HCT116 (cell line): Measurements from ENCODE around the gene DOCK1. TPM values are rescaled to one million over a fixed set of nuclear protein-coding genes. Genes with fewer than 3 reads are reported as not detected.

Source experiments
- ATAC-seq: fragments of 200-7000 bp; cut with Tn5 transposase; 2 replicates; pipeline ENCODE4 v1.9.1; 2020; ENCODE audit warnings: mild to moderate bottlenecking, moderate library complexity
- BruUV-seq: library from RNA; stranded (reverse); fragments of 400-500 nt; replicated peaks from 2 replicates; lab custom pipeline; 2021; lab: Mats Ljungman, UMichigan
- CTCF ChIA-PET: fragments of 300-600 bp; sonication (Branson Sonifier 250); formaldehyde crosslinking; loops from one replicate; lab custom pipeline; 2021; ENCODE audit warnings: antibody characterized with exemption; lab: Charles Lee
- POLR2A ChIA-PET: fragments of 300-600, 350-600 bp; sonication (Branson Sonifier 250); formaldehyde crosslinking; loops from one replicate; lab custom pipeline; 2021; ENCODE audit warnings: antibody characterized with exemption; lab: Charles Lee
- RAD21 ChIA-PET, 2 experiments: fragments of 300-600 bp; sonication (Branson Sonifier 250); formaldehyde crosslinking; loops; one replicate each; lab custom pipeline; 2023; ENCODE audit warnings: low total read pairs in 2 of 2; ENCODE audit not compliant: uncharacterized antibody in 2 of 2, unreplicated experiment in 2 of 2, low non-redundant PET in 1 of 2; lab: Charles Lee
- DNase-seq: peaks from one replicate; pipeline ENCODE4 v3.0.0-alpha.2; 2010; ENCODE audit warnings: low read depth, low spot score
- H2AFZ ChIP-seq: fragments of 200-600 bp; shearing (Covaris generic), sonication (generic); 2 replicates; pipeline ENCODE4 v1.6.1; 2017; ENCODE audit warnings: low read depth, mixed run types, mixed read lengths, antibody characterized with exemption, low read length; ENCODE audit not compliant: poor library complexity, severe bottlenecking
- H3K27ac ChIP-seq: 2 replicates; pipeline ENCODE4 v1.5.1; 2012; ENCODE audit warnings: low read depth, low read length
- H3K27me3 ChIP-seq: fragments of 200-600 bp; sonication (generic); 2 replicates; pipeline ENCODE4 v1.6.1; 2016; ENCODE audit warnings: mixed run types, low read length, mixed read lengths; ENCODE audit not compliant: insufficient read depth
- H3K36me3 ChIP-seq, 2 experiments: fragments of 200-500 bp in 1 of 2; fragments of 200-600 bp in 1 of 2; sonication (Bioruptor generic) in 1 of 2; sonication (generic) in 1 of 2; 2 replicates each; pipeline versions ENCODE4 v1.5.1 to v1.6.1; 2014 to 2016; ENCODE audit warnings: low read length in 2 of 2, inconsistent platforms in 1 of 2, mixed read lengths in 1 of 2, mixed run types in 1 of 2; ENCODE audit not compliant: insufficient read depth in 2 of 2, control insufficient read depth in 1 of 2
- H3K4me1 ChIP-seq, 2 experiments: fragments of 200-600 bp in 1 of 2; sonication (generic) in 1 of 2; 2 replicates each; pipeline versions ENCODE4 v1.5.1 to v1.6.1; 2012 to 2017; ENCODE audit warnings: low read length in 2 of 2, inconsistent platforms in 1 of 2, mild to moderate bottlenecking in 1 of 2, mixed read lengths in 1 of 2, mixed run types in 1 of 2, moderate library complexity in 1 of 2; ENCODE audit not compliant: insufficient read depth in 2 of 2, control insufficient read depth in 1 of 2
- H3K4me2 ChIP-seq: fragments of 200-600 bp; sonication (generic); 2 replicates; pipeline ENCODE4 v1.6.1; 2017; ENCODE audit warnings: mixed run types, low read length, mixed read lengths
- H3K4me3 ChIP-seq, 2 experiments: fragments of 200-600 bp in 1 of 2; sonication (generic) in 1 of 2; replicated peaks in 1 of 2; 2 replicates each; pipeline ENCODE4 v1.5.1; 2011 to 2016; ENCODE audit warnings: low read length in 2 of 2, control low read depth in 1 of 2, low read depth in 1 of 2, mild to moderate bottlenecking in 1 of 2, mixed read lengths in 1 of 2, mixed run types in 1 of 2
- H3K79me2 ChIP-seq: fragments of 200-600 bp; sonication (generic); 2 replicates; pipeline ENCODE4 v1.6.1; 2017; ENCODE audit warnings: mild to moderate bottlenecking, mixed run types, low read length, moderate library complexity, mixed read lengths; ENCODE audit not compliant: insufficient read depth
- H3K9ac ChIP-seq: fragments of 200-600 bp; sonication (generic); 2 replicates; pipeline ENCODE4 v1.6.1; 2016; ENCODE audit warnings: low read length, mixed read lengths
- H3K9me2 ChIP-seq: fragments of 200-600 bp; sonication (generic), shearing (Covaris generic); 2 replicates; pipeline ENCODE4 v1.6.1; 2017; ENCODE audit warnings: mixed run types, mild to moderate bottlenecking, moderate library complexity; ENCODE audit not compliant: insufficient read depth
- H3K9me3 ChIP-seq, 2 experiments: fragments of 200-500 bp in 1 of 2; fragments of 200-600 bp in 1 of 2; sonication (Bioruptor generic) in 1 of 2; sonication (generic) in 1 of 2; 2 replicates each; pipeline ENCODE4 v1.6.1; 2014 to 2017; ENCODE audit warnings: low read length in 2 of 2, mixed read lengths in 2 of 2, inconsistent platforms in 1 of 2, low read depth in 1 of 2, mild to moderate bottlenecking in 1 of 2, mixed run types in 1 of 2, moderate library complexity in 1 of 2; ENCODE audit not compliant: control insufficient read depth in 1 of 2, insufficient read depth in 1 of 2
- H4K20me1 ChIP-seq: fragments of 200-600 bp; sonication (generic), shearing (Covaris generic); 2 replicates; pipeline ENCODE4 v1.6.1; 2017; ENCODE audit warnings: mixed run types, mild to moderate bottlenecking, moderate library complexity; ENCODE audit not compliant: insufficient read depth
- CBX3 ChIP-seq: IDR thresholded peaks from 2 replicates; pipeline ENCODE4 v1.6.1; 2012; ENCODE audit warnings: low read depth
- EZH2phosphoT487 ChIP-seq: fragments of 200-600 bp; IDR thresholded peaks from 2 replicates; pipeline ENCODE4 v1.6.1; 2018; ENCODE audit warnings: antibody characterized with exemption, borderline replicate concordance
- JUND ChIP-seq: IDR thresholded peaks from 2 replicates; pipeline ENCODE4 v1.6.1; 2012
- POLR2A ChIP-seq: IDR thresholded peaks from 2 replicates; pipeline ENCODE4 v1.7.0; 2011; ENCODE audit warnings: borderline replicate concordance; ENCODE audit not compliant: insufficient read depth, insufficient read length; ENCODE audit errors: extremely low read depth
- POLR2AphosphoS5 ChIP-seq: IDR thresholded peaks from 2 replicates; pipeline ENCODE4 v1.6.1; 2011; ENCODE audit warnings: mild to moderate bottlenecking, low read depth, low read length, moderate library complexity
- RAD21 ChIP-seq: IDR thresholded peaks from 2 replicates; pipeline ENCODE4 v1.6.1; 2012; ENCODE audit warnings: low read depth, mild to moderate bottlenecking
- SP1 ChIP-seq: IDR thresholded peaks from 2 replicates; pipeline ENCODE4 v1.6.1; 2012; ENCODE audit warnings: low read depth
- ZFX ChIP-seq: fragments of 450-650 bp; IDR thresholded peaks from 2 replicates; pipeline ENCODE4 v1.6.1; 2017
- intact Hi-C: fragments of 100-400 bp; cut with micrococcal nuclease; formaldehyde crosslinking; loops from 2 replicates; pipeline ENCODE4 v1.10.0; 2022
- total RNA-seq: library from RNA; stranded (reverse); gene quantifications from one replicate; pipeline ENCODE4 v1.2.1, GENCODE V29; 2021; ENCODE audit not compliant: unreplicated experiment
- TF ChIP-seq, protein P1 (sequence below): IDR thresholded peaks from 2 replicates; pipeline ENCODE4 v1.6.1; 2012; ENCODE audit warnings: low read depth

Gene DOCK1
- total RNA-seq, 1 experiment from 2014 or later, result 46.5 TPM

- H3K4me3 ChIP-seq, result no peak overlapping the region
- no peak overlapping the region for H3K9ac ChIP-seq
- H3K27ac ChIP-seq, result no peak overlapping the region
- H4K20me1 ChIP-seq, result no peaks in the 10 kb centered on the region
- DNase-seq (no peak), ATAC-seq (no peak)
- POLR2A ChIA-PET, result no interaction called here
- CTCF ChIA-PET, result no interaction called here
- no peak overlapping the region for H2AFZ ChIP-seq
- no peaks in the 10 kb centered on the region for H3K9me3 ChIP-seq
- RAD21 ChIA-PET, result no interaction called here
- no peaks in the 10 kb centered on the region for H3K36me3 ChIP-seq
- peaks cover 5 to 9% of the 10 kb centered on the region in 2 experiments; a peak in 2 of 4 replicates for H3K4me1 ChIP-seq
- no peaks in the 10 kb centered on the region for H3K9me2 ChIP-seq
- H3K27me3 ChIP-seq, result no peaks in the 10 kb centered on the region
- TF ChIP-seq SP1 (peak; percentile 31; the same call in 1 of the 2 replicates), JUND (no peak)
- no peaks in the 10 kb centered on the region for H3K79me2 ChIP-seq
- BruUV-seq, result no TSS peak
- H3K4me2 ChIP-seq, result peak overlapping the region; percentile 25; the same call in 1 of the 2 replicates
- intact Hi-C loops, result no loop called here
These were observed 397.9 kb downstream of the DOCK1 start for GRCh38 chr10:127303105-127303504.

DNA sequence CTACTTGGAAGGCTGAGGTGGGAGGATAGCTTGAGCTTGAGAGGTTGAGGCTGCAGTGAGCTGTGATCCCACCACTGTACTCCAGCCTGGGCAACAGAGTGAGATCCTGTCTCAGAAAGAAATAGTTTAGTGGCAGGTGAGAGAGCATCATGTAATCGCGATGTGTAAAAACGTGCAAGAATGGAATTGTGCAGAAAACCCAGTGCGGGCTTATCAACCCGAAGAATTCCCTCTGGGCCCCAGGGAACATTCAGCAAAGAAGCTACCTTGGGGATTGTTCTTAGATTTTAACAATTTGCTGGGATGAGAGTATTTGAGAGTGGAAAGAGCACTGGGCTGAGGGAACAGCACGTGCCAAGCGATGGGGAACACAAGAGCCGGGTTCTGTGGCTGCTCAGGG lies 398.5 kb downstream of the DOCK1 start:
- H3K27ac ChIP-seq, result no peak overlapping the region
- ChIA-PET CTCF (no interaction called here), POLR2A (no interaction called here), RAD21 (no interaction called here)
- peaks cover 5 to 9% of the 10 kb centered on the region in 2 experiments; a peak in 2 of 4 replicates for H3K4me1 ChIP-seq
- H3K9ac ChIP-seq, result no peak overlapping the region
- no peaks in the 10 kb centered on the region for H3K27me3 ChIP-seq
- H3K9me3 ChIP-seq, result no peaks in the 10 kb centered on the region
- DNase-seq (no peak), ATAC-seq (no peak)
- H3K9me2 ChIP-seq, result no peaks in the 10 kb centered on the region
- H3K4me3 ChIP-seq, result no peak overlapping the region
- intact Hi-C loops, result no loop called here
- H3K79me2 ChIP-seq, result no peaks in the 10 kb centered on the region
- no peaks in the 10 kb centered on the region for H3K36me3 ChIP-seq
- H3K4me2 ChIP-seq, result no peak overlapping the region
- no TSS peak for BruUV-seq
- TF ChIP-seq RAD21, result no peak
- TF ChIP-seq JUND, result no peak
- TF ChIP-seq EZH2phosphoT487, result no peak
- TF ChIP-seq, protein P1, sequence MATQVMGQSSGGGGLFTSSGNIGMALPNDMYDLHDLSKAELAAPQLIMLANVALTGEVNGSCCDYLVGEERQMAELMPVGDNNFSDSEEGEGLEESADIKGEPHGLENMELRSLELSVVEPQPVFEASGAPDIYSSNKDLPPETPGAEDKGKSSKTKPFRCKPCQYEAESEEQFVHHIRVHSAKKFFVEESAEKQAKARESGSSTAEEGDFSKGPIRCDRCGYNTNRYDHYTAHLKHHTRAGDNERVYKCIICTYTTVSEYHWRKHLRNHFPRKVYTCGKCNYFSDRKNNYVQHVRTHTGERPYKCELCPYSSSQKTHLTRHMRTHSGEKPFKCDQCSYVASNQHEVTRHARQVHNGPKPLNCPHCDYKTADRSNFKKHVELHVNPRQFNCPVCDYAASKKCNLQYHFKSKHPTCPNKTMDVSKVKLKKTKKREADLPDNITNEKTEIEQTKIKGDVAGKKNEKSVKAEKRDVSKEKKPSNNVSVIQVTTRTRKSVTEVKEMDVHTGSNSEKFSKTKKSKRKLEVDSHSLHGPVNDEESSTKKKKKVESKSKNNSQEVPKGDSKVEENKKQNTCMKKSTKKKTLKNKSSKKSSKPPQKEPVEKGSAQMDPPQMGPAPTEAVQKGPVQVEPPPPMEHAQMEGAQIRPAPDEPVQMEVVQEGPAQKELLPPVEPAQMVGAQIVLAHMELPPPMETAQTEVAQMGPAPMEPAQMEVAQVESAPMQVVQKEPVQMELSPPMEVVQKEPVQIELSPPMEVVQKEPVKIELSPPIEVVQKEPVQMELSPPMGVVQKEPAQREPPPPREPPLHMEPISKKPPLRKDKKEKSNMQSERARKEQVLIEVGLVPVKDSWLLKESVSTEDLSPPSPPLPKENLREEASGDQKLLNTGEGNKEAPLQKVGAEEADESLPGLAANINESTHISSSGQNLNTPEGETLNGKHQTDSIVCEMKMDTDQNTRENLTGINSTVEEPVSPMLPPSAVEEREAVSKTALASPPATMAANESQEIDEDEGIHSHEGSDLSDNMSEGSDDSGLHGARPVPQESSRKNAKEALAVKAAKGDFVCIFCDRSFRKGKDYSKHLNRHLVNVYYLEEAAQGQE, result no peak
- TF ChIP-seq ZFX, result no peak
- no peak for TF ChIP-seq POLR2AphosphoS5
- no peak for TF ChIP-seq CBX3
- TF ChIP-seq POLR2A, result no peak
- H2AFZ ChIP-seq, result no peak overlapping the region
- no peaks in the 10 kb centered on the region for H4K20me1 ChIP-seq
